Activated CD8-positive, alpha-beta memory T cell treated with anti-CD3 and anti-CD28 coated beads, Interleukin-2, amount 50 U/mL, for 24 hours (primary cell): ENCODE data around the gene SAMD13.
"Not testable (repeated sequence)": the region's sequence is repeated elsewhere in the genome, so short reads cannot be mapped to it uniquely, and the experiment has no call there.

Experiments
- DNase-seq: peaks from one replicate; pipeline ENCODE4 v3.0.0-alpha.2; 2020; ENCODE audit errors: extremely low read depth

The SAMD13 gene

DNA sequence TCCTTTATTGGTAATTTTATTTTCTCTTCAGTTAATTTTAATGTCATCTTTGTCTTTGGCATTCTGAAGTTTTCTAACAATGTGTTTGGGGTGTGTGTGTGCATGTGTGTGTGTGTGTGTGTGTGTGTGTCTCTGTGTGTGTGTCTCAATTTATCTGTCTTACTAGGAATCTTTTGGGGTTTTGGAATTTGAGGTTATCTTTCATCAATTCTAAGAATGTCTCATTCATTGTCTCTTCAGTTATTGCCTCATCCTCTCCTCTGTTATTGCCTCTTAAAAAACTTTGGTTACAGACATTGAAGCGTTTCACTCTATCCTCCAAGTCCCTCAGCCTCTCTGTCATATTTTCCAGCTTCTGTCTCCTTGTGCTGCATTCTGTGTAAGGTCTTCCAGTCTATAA is 18.1 kb upstream of the SAMD13 start:
- no peak for DNase-seq

DNA sequence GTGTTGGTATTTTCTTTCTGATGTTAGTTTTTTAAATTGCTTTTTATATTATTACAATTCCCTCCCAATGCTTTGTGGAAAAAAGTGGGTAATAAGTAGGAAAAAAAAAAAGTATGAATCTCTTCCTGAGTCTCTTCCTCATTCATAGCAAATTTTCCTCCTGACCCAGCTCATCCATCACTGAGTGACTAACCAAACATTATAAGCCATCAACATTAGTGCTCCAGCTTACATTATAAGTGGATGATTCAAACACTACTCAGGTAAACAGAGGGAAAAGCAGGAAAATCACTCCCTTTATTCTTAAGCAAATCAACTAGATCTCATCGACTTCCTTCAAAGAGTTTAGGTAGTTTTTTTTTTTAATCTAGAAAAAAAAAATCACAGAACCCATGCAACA is 15.4 kb upstream of the SAMD13 start:
- DNase-seq, result no peak

DNA sequence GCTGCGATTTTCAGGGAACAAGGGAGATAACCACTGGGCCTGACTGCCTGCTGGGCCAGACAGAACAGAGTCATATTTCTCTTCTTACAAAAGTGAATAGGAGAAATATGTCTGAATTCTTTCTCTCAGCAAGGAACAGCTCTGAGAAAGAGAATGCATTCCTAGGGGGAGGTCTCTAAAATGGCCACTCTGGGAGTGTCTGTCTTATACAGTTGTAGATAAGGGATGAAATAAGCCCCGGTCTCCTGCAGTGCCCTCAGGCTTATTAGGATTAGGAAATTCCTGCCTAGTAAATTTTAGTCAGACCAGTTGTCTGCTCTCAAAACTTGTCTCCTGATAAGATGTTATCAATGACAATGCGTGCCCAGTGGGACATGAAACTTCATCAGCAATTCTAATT is 14.1 kb upstream of the SAMD13 start:
- not testable (repeated sequence) for DNase-seq

DNA sequence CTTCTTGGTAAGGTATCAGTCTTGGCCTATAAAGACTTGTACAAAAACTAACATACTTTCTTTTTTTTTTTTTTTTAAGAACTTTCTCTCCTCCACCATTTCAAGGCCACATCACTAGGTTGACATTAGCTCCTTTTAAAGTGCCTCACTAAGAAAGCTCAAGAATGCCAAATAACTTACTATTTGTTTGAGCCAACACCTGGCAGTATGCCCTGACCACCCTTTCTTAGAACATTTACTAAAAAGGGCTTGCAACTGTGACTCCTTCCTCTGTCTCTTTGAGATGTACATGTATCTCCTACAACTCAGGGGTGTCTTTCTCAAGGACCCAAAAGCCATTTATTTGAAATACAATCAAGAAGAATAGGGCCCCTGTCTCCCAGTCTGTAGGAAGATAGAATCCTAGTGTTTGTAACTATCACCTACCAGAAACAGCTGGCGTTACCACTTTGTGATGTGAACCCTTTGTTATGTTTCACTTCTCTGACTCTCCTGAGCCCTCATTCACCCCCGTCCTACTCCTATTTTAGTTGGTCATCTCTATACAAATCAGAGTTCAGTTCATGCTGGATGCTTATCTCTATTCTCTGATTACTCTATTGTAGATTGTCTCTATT is 12.2 kb upstream of the SAMD13 start:
- DNase-seq, result no peak

DNA sequence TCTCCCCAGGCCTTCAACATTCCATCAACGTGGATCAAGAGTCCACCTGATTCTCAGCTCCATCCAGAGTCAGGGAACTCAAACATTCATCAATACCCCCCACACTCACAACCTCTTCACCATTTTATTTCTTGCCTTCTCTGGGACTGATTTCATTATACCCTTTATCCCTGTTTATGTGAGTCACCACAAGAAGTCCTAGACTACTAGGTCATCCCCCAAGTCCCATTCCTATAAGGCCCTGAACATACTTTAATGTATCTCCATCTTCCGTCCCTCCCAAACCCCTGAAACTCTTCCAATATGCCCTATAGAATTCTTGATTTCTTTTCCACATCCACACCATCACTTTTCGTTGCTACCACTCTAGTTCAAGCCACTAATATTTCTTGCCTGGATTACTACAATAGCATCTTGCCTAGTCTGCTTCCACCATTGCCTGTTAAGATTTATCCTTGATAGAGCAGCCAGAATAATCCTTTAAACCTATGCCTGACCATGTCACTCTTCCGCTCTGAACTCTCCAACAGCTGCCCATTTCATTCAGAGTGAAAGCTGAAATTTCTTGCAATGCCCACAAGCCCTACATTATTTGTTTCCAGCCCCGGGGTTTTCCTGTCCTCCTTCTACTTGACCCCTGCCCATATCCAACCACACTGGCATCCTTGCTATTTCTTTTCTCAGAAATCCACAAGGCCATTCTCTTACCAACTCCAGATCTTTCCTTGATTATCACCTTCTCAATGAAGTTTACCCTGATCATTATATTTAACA is 9.4 kb upstream of the SAMD13 start:
- no peak for DNase-seq

DNA sequence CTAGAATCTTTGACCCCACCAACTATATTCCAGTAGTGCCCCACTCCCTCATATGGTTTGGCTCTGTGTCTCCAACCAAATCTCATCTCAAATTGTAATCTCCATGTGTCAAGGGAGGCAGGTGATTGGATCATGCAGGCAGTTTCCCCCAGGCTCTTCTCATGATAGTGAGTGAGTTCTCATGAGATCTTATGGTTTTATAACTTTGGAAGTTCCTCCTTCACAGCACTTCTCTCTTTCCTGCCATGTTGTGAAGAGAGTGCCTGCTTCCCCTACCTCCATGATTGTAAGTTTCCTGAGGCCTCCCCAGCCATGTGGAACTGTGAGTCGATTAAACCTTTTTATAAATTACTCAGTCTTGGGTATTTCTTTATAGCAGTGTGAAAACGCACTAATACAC is 7.7 kb upstream of the SAMD13 start:
- DNase-seq, result no peak

DNA sequence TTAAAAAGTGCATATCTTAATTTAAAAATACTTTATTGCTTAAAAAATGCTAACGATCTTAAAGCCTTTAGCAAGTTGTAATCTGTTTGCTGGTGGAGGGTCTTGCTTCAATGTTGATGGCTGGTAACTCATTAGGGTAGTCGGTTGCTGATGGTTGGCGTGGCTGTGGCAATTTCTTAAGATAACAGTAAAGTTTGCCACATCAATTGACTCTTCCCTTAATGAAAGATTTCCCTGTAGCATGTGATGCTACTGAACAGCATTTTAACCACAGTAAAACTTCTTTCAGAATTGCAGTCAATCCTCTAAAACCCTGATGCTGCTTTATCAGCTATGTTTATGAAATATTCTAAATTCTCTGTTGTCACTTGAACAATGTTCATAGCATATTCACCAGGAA is 6.8 kb upstream of the SAMD13 start:
- DNase-seq, result no peak

DNA sequence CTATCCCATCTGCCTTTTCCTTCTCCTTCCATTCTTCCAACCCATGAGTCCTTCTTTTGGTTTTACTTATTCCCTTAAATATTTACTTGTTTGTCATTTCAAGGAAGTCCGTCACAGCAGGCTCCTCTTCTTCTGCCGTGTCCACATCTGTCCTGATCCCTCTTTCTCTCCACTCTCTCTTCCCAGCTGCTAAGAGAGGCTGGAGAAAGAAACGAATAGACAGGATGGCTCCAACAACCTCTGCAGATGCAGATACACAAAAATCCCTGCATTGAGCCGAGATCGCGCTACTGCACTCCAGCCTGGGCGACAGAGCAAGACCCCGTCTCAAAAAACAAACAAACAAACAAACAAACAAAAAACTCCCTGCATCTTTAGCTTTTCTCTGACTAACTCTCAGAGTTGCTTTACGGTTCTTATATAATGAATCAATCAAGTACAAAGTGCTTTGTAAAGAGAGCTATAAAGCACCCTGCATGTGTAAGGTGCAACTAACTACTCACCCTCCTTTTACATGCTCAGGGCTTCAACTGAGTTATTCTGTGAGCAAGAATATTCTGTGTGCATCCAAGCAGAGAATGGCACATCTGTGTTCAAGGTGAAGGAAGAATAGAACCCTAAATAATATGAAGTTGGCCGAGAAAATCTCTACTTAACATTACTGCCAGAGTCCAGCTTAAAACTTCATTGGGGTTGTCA is 3.8 kb upstream of the SAMD13 start:
- no peak for DNase-seq

DNA sequence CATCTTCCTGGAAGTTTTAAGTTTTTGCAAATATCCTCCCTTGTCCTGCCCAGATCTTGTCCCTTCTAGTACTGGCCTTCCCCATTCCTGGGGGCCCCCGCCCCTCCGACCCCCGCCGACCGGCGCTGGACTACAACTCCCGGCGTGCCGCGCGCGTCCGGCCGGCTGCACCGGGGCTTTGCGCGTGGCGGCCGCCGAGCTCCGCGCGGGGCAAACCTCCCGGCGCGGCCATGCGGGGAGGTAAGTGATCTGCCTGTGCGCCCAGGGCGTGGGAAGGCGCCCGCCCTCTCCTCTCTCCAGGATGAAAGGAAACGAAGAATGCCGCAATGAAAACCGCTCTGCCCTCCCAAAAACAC is 3.2 kb upstream of the SAMD13 start:
- DNase-seq, result no peak

- DNase-seq, result no peak
These were observed 2.6 kb upstream of the SAMD13 start for GRCh38 chr1:84298684-84299535.

- no peak for DNase-seq
These were observed 1.9 kb upstream of the SAMD13 start for GRCh38 chr1:84299536-84300170.

DNA sequence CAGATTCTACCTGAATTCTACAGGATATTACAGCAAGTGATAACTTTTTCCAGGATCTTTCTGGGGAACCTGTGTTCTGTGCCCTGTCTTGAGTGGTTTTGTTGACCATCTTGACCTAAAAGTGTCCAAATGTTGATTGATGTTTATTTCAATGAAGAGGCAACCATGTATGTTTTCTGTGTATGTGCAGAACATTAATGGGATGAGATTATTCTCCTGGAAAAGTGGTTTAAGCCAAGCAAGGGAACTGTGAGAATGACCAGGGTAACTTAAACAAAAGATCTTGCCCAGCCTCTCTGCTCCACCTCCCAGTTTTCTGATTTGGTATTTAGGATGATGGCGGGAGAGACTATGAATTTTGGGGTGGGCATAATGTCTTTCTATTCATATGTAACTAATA is 1.0 kb upstream of the SAMD13 start:
- DNase-seq, result no peak

- DNase-seq, result no peak
These were observed 377 bp downstream of the SAMD13 start for GRCh38 chr1:84301785-84302385.

- DNase-seq, result no peak
These were observed 1.9 kb downstream of the SAMD13 start for GRCh38 chr1:84303314-84303830.

DNA sequence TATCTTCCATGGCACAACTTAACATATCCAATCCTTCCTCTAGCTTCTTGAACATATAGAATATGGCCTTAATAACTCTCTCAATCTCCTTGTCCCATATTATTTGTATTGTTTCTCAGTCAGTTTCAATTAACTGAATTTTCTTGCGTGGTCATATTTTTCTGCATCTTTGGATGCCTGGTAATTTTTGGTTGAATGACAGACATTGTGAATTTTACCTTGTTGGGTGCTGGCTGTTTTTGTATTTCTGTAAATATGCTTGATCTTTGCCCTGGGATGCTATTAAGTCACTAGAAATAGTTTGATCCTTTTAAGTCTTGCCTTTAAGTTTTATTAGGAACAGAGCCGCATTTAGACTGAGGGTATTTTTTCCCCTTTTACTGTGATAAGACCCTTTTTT is 5.9 kb downstream of the SAMD13 start:
- no peak for DNase-seq

DNA sequence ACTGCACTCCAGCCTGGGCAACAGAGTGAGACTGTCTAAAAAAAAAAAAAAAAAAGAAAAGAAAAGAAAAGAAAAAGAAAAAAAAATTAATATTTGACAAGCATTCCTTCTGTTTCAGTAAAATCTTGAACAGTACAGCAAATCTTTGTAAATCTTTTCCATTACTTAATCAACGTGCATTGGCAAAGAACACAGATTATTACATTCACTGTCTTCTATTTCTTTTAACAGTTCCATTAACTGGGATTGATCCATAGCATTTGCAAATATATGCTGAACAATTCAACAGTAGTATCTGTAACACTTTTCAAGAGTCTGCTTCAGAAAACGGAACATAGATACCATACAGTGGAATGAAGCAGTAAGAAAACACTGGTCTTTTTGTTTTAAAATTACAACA is 9.8 kb downstream of the SAMD13 start:
- no peak for DNase-seq

DNA sequence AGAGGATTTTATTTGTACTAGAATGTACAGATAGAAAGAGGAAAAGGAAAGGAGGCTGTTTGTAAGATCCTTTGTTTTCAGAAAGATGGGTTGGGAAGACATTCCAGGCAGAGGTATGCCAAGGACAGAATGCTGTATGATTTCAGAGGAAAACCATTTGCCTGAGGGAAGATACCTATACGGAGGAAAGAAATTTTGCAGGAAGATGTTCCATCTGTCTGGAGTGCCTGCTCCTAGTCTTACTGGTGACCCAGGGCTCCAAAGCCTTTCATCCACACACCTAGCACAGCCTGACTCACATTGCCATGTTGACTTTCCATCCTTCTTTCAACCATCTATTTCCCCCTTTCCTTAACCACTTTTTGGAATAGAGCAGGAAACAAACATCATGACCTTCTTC is 18.2 kb downstream of the SAMD13 start:
- DNase-seq, result no peak

GRCh38 chr1:84327830-84328229 is 26.3 kb downstream of the SAMD13 start:
- DNase-seq, result no peak

DNA sequence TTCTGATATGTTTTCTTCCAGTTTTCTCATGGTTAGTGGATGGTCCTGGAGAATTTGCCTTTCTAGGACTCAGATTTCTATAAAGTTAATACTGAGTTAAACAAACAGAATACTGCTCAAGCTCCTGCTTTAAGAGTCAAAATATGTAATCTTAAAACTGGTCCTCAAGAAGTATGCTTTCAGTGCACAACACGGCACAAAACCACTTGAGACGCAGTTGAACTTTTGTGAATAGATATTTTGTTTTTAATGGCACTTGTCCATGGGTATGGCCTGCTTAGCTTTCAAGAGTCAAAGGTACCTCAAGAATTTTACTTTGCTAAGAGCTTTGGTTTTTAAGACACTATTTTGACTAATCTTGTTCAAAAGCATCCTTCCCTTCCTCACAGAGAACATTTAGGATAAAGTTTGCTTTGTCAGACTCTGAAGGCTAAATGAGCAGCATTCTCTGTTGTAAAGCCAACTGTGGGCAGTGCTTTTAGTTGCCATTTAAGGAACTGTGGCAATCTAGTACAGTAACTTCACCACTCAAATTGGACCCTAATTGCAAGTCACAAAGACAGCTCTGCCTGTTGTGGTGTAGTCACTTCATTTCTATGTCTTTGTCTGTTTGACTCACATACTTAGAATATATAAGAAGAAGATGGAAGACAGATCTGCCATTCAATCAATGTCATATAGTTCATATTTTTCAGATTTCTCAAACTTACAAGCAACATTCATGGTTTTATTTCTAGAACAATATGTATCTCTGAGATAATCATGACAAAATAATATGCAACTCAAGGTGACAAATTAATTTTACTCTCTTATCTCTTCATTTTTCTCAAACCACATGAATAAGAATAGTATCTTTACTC is 28.8 kb downstream of the SAMD13 start:
- no peak for DNase-seq

DNA sequence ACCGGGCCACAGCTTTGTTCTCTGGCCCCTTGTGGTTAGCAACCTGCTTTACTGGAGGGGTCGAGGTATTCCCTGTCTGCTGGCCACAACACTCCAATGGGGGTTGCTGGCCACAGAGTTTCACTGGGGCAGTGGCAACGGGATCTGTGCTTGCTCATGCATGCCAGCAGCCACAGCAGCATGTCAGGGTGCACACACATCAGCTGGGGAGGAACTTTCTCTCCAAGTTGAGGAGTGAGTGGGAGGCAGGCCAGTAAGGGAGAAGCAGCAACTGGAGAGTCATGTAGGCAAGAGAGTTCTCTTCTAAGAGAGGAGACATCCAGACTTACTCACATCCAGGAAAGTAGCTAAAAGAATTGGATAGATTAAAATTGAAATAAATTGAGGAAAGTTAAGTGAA is 38.0 kb downstream of the SAMD13 start:
- DNase-seq, result no peak
